RPMI8226 (cell line): ENCODE data around the gene PI4KA.
"Not testable (repeated sequence)": the region's sequence is repeated elsewhere in the genome, so short reads cannot be mapped to it uniquely, and the experiment has no call there.

Experiments used
- DNase-seq: peaks from one replicate; pipeline ENCODE4 v3.0.0-alpha.2; 2015

Gene PI4KA

DNA sequence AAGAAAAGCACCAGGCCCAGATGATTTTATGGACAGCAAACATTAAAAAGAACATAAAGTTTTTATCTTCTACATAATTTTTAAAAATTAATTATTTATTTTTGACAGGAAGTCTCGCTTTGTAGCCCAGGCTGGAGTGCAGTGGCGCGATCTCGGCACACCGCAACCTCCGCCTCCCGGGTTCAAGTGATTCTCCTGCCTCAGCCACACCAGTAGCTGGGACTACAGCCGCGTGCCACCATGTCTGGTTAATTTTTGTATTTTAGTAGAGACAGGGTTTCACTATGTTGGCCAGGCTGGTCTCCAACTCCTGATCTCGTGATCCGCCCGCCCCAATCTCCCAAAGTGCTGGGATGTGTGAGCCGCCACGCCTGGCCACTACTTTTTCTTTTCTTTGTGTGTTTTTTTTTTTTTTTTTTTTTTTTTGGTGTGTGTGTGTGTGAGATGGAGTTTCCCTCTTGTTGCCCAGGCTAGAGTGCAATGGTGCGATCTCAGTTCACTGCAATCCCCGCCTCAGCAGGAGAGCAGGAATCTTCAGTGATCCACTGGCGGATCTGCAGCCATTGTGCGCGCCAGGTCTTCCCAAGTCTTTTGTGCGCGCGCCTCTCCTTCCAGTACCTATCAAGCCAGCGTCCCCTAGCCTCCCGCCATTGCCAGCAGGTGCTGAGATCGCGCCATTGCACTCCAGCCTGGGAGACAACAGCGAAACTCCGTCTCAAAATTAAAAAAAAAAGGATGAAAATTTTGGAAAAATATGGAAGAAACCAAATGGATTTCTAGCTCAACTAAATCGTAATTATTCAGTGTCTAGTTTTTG is 171.0 kb downstream of the PI4KA start:
- DNase-seq, result not testable (repeated sequence)

DNA sequence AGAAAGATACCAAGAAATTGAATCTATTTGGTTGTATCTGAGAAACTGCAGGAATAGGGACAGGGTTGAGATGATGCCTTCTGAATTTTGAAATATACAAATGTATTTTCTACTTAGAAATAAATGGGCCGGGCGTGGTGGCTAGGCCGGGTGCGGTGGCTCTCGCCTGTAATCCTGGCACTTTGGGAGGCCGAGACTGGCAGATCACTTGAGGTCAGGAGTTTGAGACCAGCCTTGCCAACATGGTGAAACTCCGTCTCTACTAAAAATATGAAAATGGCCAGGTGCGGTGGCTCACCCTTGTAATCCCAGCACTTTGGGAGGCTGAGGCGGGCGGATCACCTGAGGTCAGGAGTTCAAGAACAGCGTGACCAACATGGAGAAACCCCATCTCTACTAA is 172.8 kb downstream of the PI4KA start:
- DNase-seq, result not testable (repeated sequence)

DNA sequence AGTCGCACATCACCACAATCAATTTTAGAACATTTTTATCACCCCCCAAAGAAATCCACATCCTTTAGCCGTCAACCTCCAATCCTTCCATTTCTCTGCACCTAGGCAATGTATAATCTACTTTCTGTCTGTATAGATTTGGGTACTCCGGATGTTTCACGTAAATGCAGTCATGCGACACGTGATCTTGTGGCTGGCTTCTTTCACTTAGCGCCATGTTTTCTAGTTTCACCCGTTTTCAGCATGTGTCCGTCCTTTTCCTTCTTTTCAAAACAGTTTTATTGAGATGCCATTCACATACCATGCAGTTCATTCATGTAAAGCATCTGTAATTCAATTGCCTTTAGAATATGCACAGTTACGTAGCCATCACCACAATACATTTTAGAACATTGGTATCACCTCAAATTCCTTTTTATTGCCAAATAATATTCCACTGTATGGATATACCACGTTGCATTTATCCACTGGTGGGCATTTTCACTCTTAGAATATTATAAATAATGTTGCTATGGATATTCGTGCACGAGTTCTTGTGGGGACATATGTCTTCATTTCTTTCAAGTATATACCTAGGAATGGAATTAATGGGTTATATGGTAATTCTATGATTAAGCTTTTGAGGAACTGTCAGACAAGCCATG is 179.7 kb downstream of the PI4KA start:
- DNase-seq, result not testable (repeated sequence)

GRCh38 chr22:20677684-20678242 is 180.8 kb downstream of the PI4KA start:
- no peak for DNase-seq

- DNase-seq, result not testable (repeated sequence)
Measured at GRCh38 chr22:20675613-20676012, 183.0 kb downstream of the PI4KA start.

DNA sequence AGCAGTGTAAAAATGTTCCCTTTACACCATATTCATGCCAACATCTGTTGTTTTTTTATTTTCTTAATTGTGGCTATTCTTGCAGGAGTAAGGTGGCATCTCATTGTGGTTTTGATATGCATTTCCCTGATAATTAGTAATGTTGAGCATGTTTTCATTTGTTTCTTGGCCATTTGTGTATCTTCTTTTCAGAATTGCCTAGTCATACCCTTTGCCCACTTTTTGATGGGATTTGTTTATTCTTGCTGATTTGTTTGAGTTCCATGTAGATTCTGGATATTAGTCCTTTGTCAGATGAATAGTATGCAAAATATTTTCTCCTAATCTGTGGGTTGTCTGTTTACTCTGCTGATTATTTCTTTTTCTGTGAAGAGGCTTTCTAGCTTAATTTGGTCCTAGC is 183.6 kb downstream of the PI4KA start:
- DNase-seq, result no peak

DNA sequence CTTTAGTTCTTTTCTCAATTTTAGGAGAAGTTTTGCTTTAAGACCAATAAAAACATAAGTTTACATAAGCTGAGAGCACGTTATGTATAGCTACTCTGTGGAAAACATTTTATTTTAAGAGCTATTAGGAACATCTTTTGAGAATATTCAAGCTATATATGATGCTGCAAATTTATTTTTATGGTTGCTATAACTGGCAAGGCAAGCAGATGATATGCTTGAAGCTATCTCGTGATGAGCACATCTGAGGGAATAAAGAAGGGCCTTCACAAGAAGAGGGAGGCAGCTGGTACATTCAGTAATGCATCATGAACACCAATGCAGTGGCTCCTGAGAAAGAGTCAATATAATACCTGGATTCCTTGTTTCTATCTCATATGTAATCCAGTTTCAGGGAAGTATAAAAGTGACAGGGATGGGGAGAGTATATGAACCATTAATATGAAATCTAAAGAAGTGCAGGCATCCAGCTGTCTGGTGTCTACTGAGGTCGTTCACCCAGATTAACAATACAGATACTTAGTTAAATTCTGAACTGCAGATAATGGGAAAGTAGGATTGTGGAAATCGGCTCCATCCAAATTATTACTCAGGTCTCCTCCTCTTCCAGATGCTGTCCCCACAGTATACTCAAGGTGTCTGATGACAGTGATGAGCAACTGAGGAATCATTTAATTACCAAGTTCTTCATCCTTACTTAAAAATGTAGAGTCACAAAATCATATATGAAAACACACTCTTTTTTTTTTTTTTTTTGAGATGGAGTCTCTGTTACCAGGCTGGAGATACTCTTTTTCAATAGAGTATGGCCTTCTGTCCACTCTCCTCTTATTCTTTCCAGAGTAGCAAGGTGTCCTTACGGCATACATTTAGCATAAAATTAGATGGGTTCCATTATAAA is 185.1 kb downstream of the PI4KA start:
- no peak for DNase-seq

DNA sequence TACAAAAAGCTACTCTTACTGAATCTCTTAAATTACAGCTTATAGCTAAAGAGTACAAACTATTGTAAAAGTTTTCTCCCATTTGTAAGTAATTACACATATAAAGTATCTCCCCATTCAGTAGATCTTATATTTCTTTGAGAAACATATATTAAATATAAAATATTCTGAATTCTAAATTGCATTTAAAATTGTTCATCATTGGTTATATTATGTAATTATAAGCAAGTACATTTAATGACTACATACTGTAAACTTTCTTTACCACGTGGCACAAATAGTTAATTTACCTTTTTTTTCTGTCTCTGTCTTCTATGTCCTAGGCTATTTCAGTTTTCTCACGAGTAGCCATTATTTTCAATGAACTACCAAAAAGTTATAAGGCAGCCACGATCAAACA is 185.9 kb downstream of the PI4KA start:
- DNase-seq, result no peak

DNA sequence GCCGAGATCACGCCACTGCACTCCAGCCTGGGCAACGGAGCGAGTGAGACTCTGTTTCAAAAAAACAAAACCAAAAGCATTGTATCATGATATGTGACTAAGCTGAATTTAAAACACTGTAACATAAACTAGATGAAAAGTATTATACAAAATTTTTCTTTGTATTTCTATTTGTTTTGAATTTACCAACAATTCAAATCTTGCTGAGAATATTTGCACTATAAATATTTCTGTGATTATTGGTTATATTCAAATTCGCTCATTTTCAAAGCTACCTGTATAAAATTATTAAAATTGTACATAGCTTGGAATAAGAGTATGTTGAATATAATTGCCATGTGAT is 186.6 kb downstream of the PI4KA start:
- DNase-seq, result no peak

DNA sequence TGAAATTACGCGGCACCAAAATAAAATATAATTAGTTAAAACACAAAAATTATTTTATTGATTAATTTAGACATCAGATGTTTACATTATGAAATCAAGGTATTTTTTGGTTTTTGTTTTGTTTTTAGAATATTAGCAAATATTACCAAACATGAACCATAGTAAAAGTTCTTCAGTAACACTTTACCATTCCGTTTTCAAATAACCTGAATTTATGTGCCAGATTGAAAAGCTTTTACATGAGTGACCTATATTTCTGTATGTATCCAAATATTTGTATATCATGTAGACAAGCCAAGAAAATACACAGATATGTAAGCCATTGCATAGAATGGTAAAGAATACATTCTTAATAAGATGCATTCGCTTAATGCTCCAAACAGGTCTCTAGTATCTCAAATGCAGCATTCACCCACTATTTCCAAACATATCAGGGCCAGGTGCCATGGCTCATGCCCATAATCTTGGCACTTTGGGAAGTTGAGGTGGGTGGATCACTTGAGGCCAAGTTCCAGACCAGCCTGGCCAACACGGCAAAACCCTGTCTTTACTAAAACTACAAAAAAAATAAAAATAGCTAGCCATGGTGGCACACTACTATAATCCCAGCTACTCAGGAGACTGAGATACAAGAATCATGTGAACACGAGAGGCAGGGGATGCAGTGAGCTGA is 187.1 kb downstream of the PI4KA start:
- DNase-seq, result no peak

GRCh38 chr22:20670457-20671261 is 188.0 kb downstream of the PI4KA start:
- DNase-seq, result not testable (repeated sequence)

DNA sequence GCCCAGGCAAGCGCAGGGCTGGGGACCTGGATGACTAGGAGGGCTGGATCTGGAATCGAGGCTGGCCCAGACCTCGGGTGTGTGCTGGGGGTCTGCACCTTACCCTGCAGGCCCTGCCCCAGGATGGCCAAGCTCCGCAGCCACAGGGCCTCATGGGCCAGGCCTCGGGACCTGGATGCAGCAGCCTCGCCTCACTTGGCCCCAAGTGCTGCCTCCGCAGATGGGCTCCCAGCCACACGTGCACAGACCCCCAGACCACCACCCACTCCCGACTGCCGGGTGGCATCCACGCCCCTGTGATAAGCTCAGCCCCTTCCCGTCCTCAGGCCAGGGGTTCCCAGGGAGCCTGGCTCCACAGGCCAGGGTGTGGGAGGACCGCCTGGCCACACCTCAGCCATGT is 188.7 kb downstream of the PI4KA start:
- not testable (repeated sequence) for DNase-seq

GRCh38 chr22:20669471-20669870 is 189.1 kb downstream of the PI4KA start:
- DNase-seq, result not testable (repeated sequence)

DNA sequence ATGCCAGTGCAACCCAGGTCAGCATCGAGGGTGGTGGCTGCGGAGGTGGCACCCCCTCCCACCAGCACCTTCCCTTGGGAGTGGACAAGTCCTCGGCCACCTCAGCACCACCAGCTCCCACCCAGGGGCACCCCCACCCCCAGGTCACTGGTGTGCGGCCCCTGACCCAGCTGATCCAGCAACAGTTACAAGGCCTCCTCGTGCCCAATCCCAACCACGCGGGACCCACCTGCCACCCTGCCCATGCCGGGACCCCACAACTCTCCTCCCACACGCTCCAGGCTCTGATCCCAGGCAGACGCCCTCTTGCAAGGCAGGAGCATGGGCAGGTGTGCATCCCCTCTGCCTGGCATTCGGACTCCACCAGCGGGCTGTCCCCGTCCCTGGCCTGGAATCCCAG is 189.8 kb downstream of the PI4KA start:
- not testable (repeated sequence) for DNase-seq

GRCh38 chr22:20668226-20668625 is 190.4 kb downstream of the PI4KA start:
- not testable (repeated sequence) for DNase-seq

DNA sequence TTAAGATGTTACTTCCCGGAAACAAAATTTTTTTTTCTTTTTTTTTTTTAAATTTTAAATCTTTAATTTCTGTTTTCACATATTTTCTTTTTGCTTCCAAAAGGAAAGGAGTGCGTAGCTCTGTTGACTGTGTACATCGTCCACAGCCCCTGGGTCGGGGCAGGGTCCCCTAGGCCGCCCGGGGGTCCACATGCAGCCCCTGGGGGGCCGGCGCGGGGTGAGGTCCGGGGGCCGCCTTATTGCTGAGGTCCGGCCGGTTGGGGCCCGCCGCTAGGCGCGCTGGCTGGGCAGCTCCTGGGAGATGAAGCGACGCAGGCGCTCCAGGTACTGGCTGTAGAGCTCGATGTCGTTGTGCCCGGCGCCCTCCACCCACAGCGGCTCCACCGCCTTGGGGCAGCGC is 191.1 kb downstream of the PI4KA start:
- not testable (repeated sequence) for DNase-seq

DNA sequence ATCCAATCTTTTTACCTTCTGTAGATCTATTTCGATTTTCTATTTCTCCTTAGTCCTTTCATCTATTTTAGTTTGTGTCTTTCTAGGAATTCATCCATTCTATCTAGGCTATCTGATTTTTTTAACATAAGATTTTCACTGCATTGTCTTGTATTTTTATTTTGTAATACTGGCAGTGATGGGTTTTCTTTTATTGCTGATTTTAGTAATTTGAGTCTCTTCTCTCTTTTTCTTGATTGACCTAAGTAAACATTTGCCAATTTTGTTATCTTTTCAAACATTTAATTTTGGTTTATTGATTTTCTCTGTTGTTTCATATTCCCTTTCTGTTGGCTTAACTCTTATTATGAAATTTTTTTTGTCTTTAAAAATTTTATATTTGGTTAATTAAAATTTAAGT is 192.1 kb downstream of the PI4KA start:
- DNase-seq, result no peak

- no peak for DNase-seq
Measured at GRCh38 chr22:20664594-20664959, 194.0 kb downstream of the PI4KA start.

- DNase-seq, result no peak
Measured at GRCh38 chr22:20663941-20664593, 194.5 kb downstream of the PI4KA start.

DNA sequence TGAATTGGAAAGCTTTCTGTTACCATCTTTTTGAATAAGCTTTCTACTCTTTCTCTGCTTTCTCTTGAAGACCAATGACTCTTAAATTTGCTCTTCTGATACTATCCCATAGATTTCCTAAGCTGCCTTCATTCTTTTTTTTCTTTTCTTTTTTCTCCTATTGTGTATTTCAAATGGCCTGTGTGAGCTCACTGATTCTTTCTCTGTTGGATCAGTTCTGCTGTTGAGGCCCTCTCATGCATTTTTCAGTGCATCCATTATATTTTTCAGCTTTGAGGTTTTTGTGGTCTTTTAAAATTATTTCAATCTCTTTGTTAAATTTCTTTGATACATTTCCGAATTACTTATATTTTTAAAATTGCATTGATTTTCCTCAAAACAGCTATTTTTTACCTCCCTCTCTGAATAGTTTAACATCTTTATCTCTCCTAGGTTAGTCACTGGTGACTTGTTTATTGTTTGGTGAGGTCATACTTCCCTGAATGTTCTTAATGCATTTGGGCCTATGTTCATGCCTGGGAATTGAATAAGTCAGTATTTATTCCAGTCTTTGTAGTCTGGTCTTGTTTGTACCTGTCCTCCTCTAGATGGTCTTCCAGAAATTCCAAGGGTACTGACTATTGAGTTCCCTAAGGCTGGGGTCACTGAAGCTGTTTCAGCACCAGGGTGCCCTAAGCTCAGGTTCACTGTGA is 195.3 kb downstream of the PI4KA start:
- DNase-seq, result no peak
